HCT116 (cell line): ENCODE measurements around the gene CD82. TPM values are rescaled to one million over a fixed set of nuclear protein-coding genes. Genes with fewer than 3 reads are reported as not detected.

Source experiments
- ATAC-seq: fragments of 200-7000 bp; cut with Tn5 transposase; 2 replicates; pipeline ENCODE4 v1.9.1; 2020; ENCODE audit warnings: mild to moderate bottlenecking, moderate library complexity
- BruUV-seq: library from RNA; stranded (reverse); fragments of 400-500 nt; replicated peaks from 2 replicates; lab custom pipeline; 2021; lab: Mats Ljungman, UMichigan
- CTCF ChIA-PET: fragments of 300-600 bp; sonication (Branson Sonifier 250); formaldehyde crosslinking; loops from one replicate; lab custom pipeline; 2021; ENCODE audit warnings: antibody characterized with exemption; lab: Charles Lee
- POLR2A ChIA-PET: fragments of 300-600, 350-600 bp; sonication (Branson Sonifier 250); formaldehyde crosslinking; loops from one replicate; lab custom pipeline; 2021; ENCODE audit warnings: antibody characterized with exemption; lab: Charles Lee
- RAD21 ChIA-PET, 2 experiments: fragments of 300-600 bp; sonication (Branson Sonifier 250); formaldehyde crosslinking; loops; one replicate each; lab custom pipeline; 2023; ENCODE audit warnings: low total read pairs in 2 of 2; ENCODE audit not compliant: uncharacterized antibody in 2 of 2, unreplicated experiment in 2 of 2, low non-redundant PET in 1 of 2; lab: Charles Lee
- DNase-seq: peaks from one replicate; pipeline ENCODE4 v3.0.0-alpha.2; 2010; ENCODE audit warnings: low read depth, low spot score
- H2AFZ ChIP-seq: fragments of 200-600 bp; shearing (Covaris generic), sonication (generic); 2 replicates; pipeline ENCODE4 v1.6.1; 2017; ENCODE audit warnings: low read depth, mixed run types, mixed read lengths, antibody characterized with exemption, low read length; ENCODE audit not compliant: poor library complexity, severe bottlenecking
- H3K27ac ChIP-seq: 2 replicates; pipeline ENCODE4 v1.5.1; 2012; ENCODE audit warnings: low read depth, low read length
- H3K27me3 ChIP-seq: fragments of 200-600 bp; sonication (generic); 2 replicates; pipeline ENCODE4 v1.6.1; 2016; ENCODE audit warnings: mixed run types, low read length, mixed read lengths; ENCODE audit not compliant: insufficient read depth
- H3K36me3 ChIP-seq, 2 experiments: fragments of 200-500 bp in 1 of 2; fragments of 200-600 bp in 1 of 2; sonication (Bioruptor generic) in 1 of 2; sonication (generic) in 1 of 2; 2 replicates each; pipeline versions ENCODE4 v1.5.1 to v1.6.1; 2014 to 2016; ENCODE audit warnings: low read length in 2 of 2, inconsistent platforms in 1 of 2, mixed read lengths in 1 of 2, mixed run types in 1 of 2; ENCODE audit not compliant: insufficient read depth in 2 of 2, control insufficient read depth in 1 of 2
- H3K4me1 ChIP-seq, 2 experiments: fragments of 200-600 bp in 1 of 2; sonication (generic) in 1 of 2; 2 replicates each; pipeline versions ENCODE4 v1.5.1 to v1.6.1; 2012 to 2017; ENCODE audit warnings: low read length in 2 of 2, inconsistent platforms in 1 of 2, mild to moderate bottlenecking in 1 of 2, mixed read lengths in 1 of 2, mixed run types in 1 of 2, moderate library complexity in 1 of 2; ENCODE audit not compliant: insufficient read depth in 2 of 2, control insufficient read depth in 1 of 2
- H3K4me2 ChIP-seq: fragments of 200-600 bp; sonication (generic); 2 replicates; pipeline ENCODE4 v1.6.1; 2017; ENCODE audit warnings: mixed run types, low read length, mixed read lengths
- H3K4me3 ChIP-seq, 2 experiments: fragments of 200-600 bp in 1 of 2; sonication (generic) in 1 of 2; replicated peaks in 1 of 2; 2 replicates each; pipeline ENCODE4 v1.5.1; 2011 to 2016; ENCODE audit warnings: low read length in 2 of 2, control low read depth in 1 of 2, low read depth in 1 of 2, mild to moderate bottlenecking in 1 of 2, mixed read lengths in 1 of 2, mixed run types in 1 of 2
- H3K79me2 ChIP-seq: fragments of 200-600 bp; sonication (generic); 2 replicates; pipeline ENCODE4 v1.6.1; 2017; ENCODE audit warnings: mild to moderate bottlenecking, mixed run types, low read length, moderate library complexity, mixed read lengths; ENCODE audit not compliant: insufficient read depth
- H3K9ac ChIP-seq: fragments of 200-600 bp; sonication (generic); 2 replicates; pipeline ENCODE4 v1.6.1; 2016; ENCODE audit warnings: low read length, mixed read lengths
- H3K9me2 ChIP-seq: fragments of 200-600 bp; sonication (generic), shearing (Covaris generic); 2 replicates; pipeline ENCODE4 v1.6.1; 2017; ENCODE audit warnings: mixed run types, mild to moderate bottlenecking, moderate library complexity; ENCODE audit not compliant: insufficient read depth
- H3K9me3 ChIP-seq, 2 experiments: fragments of 200-500 bp in 1 of 2; fragments of 200-600 bp in 1 of 2; sonication (Bioruptor generic) in 1 of 2; sonication (generic) in 1 of 2; 2 replicates each; pipeline ENCODE4 v1.6.1; 2014 to 2017; ENCODE audit warnings: low read length in 2 of 2, mixed read lengths in 2 of 2, inconsistent platforms in 1 of 2, low read depth in 1 of 2, mild to moderate bottlenecking in 1 of 2, mixed run types in 1 of 2, moderate library complexity in 1 of 2; ENCODE audit not compliant: control insufficient read depth in 1 of 2, insufficient read depth in 1 of 2
- H4K20me1 ChIP-seq: fragments of 200-600 bp; sonication (generic), shearing (Covaris generic); 2 replicates; pipeline ENCODE4 v1.6.1; 2017; ENCODE audit warnings: mixed run types, mild to moderate bottlenecking, moderate library complexity; ENCODE audit not compliant: insufficient read depth
- CBX3 ChIP-seq: IDR thresholded peaks from 2 replicates; pipeline ENCODE4 v1.6.1; 2012; ENCODE audit warnings: low read depth
- CEBPB ChIP-seq: IDR thresholded peaks from 2 replicates; pipeline ENCODE4 v1.6.1; 2012; ENCODE audit warnings: low read depth
- EGR1 ChIP-seq: IDR thresholded peaks from 2 replicates; pipeline ENCODE4 v1.6.1; 2012; ENCODE audit warnings: low read depth
- EZH2 ChIP-seq: fragments of 200-600 bp; sonication (generic); IDR thresholded peaks from 2 replicates; pipeline ENCODE4 v1.6.1; 2017; ENCODE audit warnings: antibody characterized with exemption, mixed run types
- EZH2phosphoT487 ChIP-seq: fragments of 200-600 bp; IDR thresholded peaks from 2 replicates; pipeline ENCODE4 v1.6.1; 2018; ENCODE audit warnings: antibody characterized with exemption, borderline replicate concordance
- JUND ChIP-seq: IDR thresholded peaks from 2 replicates; pipeline ENCODE4 v1.6.1; 2012
- POLR2A ChIP-seq: IDR thresholded peaks from 2 replicates; pipeline ENCODE4 v1.7.0; 2011; ENCODE audit warnings: borderline replicate concordance; ENCODE audit not compliant: insufficient read depth, insufficient read length; ENCODE audit errors: extremely low read depth
- POLR2AphosphoS5 ChIP-seq: IDR thresholded peaks from 2 replicates; pipeline ENCODE4 v1.6.1; 2011; ENCODE audit warnings: mild to moderate bottlenecking, low read depth, low read length, moderate library complexity
- RAD21 ChIP-seq: IDR thresholded peaks from 2 replicates; pipeline ENCODE4 v1.6.1; 2012; ENCODE audit warnings: low read depth, mild to moderate bottlenecking
- SIN3A ChIP-seq: IDR thresholded peaks from 2 replicates; pipeline ENCODE4 v1.6.1; 2012; ENCODE audit warnings: low read depth
- SP1 ChIP-seq: IDR thresholded peaks from 2 replicates; pipeline ENCODE4 v1.6.1; 2012; ENCODE audit warnings: low read depth
- SRF ChIP-seq: IDR thresholded peaks from 2 replicates; pipeline ENCODE4 v1.6.1; 2012; ENCODE audit warnings: low read depth
- TCF7L2 ChIP-seq: IDR thresholded peaks from 2 replicates; pipeline ENCODE4 v1.7.0; 2011; ENCODE audit warnings: borderline replicate concordance, inconsistent platforms; ENCODE audit not compliant: insufficient read depth, insufficient read length; ENCODE audit errors: extremely low read depth
- ZFX ChIP-seq: fragments of 450-650 bp; IDR thresholded peaks from 2 replicates; pipeline ENCODE4 v1.6.1; 2017
- ZNF274 ChIP-seq: fragments of 200-500 bp; sonication (Bioruptor generic); IDR thresholded peaks from 2 replicates; pipeline ENCODE4 v1.6.1; 2014; ENCODE audit warnings: mild to moderate bottlenecking, low read depth, low read length, inconsistent platforms
- intact Hi-C: fragments of 100-400 bp; cut with micrococcal nuclease; formaldehyde crosslinking; loops from 2 replicates; pipeline ENCODE4 v1.10.0; 2022
- total RNA-seq: library from RNA; stranded (reverse); gene quantifications from one replicate; pipeline ENCODE4 v1.2.1, GENCODE V29; 2021; ENCODE audit not compliant: unreplicated experiment
- TF ChIP-seq, protein P1 (sequence below): IDR thresholded peaks from 2 replicates; pipeline ENCODE4 v1.6.1; 2012
- TF ChIP-seq, protein P2 (sequence below): IDR thresholded peaks from 2 replicates; pipeline ENCODE4 v1.6.1; 2011; ENCODE audit warnings: mild to moderate bottlenecking, low read length, moderate library complexity; ENCODE audit not compliant: insufficient replicate concordance; ENCODE audit errors: extremely low read depth
- TF ChIP-seq, protein P3 (sequence below): IDR thresholded peaks from 2 replicates; pipeline ENCODE4 v1.6.1; 2012

The CD82 gene
- total RNA-seq, 1 experiment from 2014 or later, result 16.7 TPM

DNA sequence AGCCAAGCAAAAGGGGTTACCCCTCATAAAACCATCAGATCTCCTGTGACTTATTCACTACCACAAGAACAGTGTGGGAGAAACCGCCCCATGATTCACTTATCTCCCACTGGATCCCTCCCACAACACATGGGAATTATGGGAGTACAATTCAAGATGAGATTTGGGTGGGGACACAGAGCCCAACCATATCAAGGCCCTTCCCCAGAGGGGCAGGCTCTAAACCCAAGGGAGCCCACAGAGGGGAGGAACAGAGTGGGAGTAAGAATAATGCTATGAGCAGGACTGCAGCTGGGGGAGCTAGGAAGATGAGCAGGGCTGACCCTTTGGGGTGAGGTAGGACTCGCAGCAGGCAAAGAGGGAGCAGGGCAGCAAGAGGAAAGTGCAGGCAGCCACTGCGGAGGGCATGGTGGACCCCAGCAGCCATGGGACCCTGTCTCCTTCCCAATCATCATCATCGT is 59.3 kb downstream of the CD82 start (continued):
- TF ChIP-seq CEBPB (no peak), POLR2A (no peak), JUND (no peak), POLR2AphosphoS5 (no peak), EGR1 (no peak), ZNF274 (no peak)
- TF ChIP-seq, protein P1, sequence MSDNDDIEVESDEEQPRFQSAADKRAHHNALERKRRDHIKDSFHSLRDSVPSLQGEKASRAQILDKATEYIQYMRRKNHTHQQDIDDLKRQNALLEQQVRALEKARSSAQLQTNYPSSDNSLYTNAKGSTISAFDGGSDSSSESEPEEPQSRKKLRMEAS, result no peak

DNA sequence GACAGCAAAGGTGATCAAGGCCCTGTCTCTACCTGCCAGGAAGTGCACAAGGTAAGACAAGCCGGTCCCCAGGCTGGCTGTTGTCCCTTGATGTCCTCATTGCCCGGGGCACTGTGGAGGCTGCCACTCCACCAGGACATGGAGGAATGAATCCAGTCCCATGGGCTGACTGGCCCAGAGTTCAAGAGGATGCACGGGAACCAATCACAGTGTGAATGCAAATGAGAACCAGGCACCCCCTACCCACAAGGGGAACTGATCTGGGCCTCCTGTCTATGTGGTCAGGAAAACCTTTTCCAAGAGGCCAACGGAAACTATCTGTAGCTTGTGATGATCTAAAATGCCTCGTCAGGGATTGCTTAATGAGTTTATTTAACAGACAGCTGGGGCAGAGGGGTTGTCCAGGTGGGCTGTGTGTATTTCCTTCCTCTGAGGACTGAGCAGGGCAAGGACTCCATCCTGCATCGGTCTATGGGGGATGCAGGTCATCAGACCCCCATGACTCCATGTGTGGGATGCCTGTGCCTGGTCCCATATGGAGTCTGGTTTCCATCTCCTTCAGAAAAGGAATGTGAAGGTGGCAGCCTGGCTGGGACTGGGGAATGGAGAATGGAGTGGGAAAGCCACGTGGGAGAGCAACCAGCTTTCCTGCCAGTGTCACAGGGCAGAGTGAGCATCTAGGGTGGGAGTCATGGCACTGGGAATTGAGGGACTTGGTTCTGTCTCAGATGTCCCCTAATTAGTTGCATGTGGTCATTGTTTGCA is 60.5 kb downstream of the CD82 start:
- intact Hi-C loops, result no loop called here
- H3K36me3 ChIP-seq, result no peaks in the 10 kb centered on the region
- no peak overlapping the region for H2AFZ ChIP-seq
- ChIA-PET CTCF (no interaction called here), RAD21 (no interaction called here), POLR2A (no interaction called here)
- H3K4me1 ChIP-seq, result peaks cover 0 to 8% of the 10 kb centered on the region in 2 experiments; a peak in 2 of 4 replicates
- no peaks in the 10 kb centered on the region for H3K9me3 ChIP-seq
- no peaks in the 10 kb centered on the region for H3K9me2 ChIP-seq
- ATAC-seq, result no peak
- H3K4me2 ChIP-seq, result no peak overlapping the region
- no TSS peak for BruUV-seq
- no peaks in the 10 kb centered on the region for H4K20me1 ChIP-seq
- H3K27me3 ChIP-seq, result no peaks in the 10 kb centered on the region
- TF ChIP-seq CBX3 (no peak), ZFX (no peak), EZH2 (no peak), POLR2A (no peak), CEBPB (no peak), TCF7L2 (no peak), SIN3A (no peak), RAD21 (no peak), SRF (no peak), SP1 (no peak), EGR1 (no peak), EZH2phosphoT487 (no peak)
- TF ChIP-seq, protein P2, sequence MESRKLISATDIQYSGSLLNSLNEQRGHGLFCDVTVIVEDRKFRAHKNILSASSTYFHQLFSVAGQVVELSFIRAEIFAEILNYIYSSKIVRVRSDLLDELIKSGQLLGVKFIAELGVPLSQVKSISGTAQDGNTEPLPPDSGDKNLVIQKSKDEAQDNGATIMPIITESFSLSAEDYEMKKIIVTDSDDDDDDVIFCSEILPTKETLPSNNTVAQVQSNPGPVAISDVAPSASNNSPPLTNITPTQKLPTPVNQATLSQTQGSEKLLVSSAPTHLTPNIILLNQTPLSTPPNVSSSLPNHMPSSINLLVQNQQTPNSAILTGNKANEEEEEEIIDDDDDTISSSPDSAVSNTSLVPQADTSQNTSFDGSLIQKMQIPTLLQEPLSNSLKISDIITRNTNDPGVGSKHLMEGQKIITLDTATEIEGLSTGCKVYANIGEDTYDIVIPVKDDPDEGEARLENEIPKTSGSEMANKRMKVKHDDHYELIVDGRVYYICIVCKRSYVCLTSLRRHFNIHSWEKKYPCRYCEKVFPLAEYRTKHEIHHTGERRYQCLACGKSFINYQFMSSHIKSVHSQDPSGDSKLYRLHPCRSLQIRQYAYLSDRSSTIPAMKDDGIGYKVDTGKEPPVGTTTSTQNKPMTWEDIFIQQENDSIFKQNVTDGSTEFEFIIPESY, result no peak
- TF ChIP-seq, protein P3, sequence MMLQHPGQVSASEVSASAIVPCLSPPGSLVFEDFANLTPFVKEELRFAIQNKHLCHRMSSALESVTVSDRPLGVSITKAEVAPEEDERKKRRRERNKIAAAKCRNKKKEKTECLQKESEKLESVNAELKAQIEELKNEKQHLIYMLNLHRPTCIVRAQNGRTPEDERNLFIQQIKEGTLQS, result no peak
- TF ChIP-seq, all 23 proteins: peak for 0
- H3K9ac ChIP-seq, result no peak overlapping the region
- H3K27ac ChIP-seq, result no peak overlapping the region
- no peak for DNase-seq
- no peaks in the 10 kb centered on the region for H3K79me2 ChIP-seq
- H3K4me3 ChIP-seq, result no peak overlapping the region
